ENCODE data around the gene ADAMTS4. TPM values are rescaled to one million over a fixed set of nuclear protein-coding genes. Genes with fewer than 3 reads are reported as not detected.

The ADAMTS4 gene
- total RNA-seq, 1 donor from 2014 or later: 0.22 TPM

DNA sequence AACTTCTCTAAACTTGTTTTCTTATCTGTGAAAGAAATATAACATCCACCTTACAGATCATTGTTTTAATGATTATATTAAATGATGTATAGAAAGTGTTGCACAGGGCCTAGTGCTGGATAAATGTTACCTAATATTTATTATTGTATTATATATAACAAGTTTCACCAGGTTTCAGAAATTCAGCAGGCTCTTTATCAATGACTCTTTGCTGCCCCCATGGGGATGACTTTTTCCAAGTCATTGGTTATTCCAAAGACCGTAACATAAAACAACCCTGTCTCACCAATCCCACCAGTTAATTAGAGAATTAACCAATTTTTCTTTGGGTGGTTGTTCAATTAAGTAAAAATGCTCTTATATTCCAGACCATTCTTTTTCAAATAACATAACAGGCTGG lies 59.1 kb downstream of the ADAMTS4 start:
- no peaks in the 10 kb centered on the region for H3K9me3 Mint-ChIP-seq (ENCODE audit: low read depth)
- H3K36me3 Mint-ChIP-seq (ENCODE audit: insufficient read depth): no peaks in the 10 kb centered on the region
- peaks cover 3% of the 10 kb centered on the region for H3K4me1 Mint-ChIP-seq (ENCODE audit: low read depth)
- H3K4me3 Mint-ChIP-seq (ENCODE audit: low read depth): no peak overlapping the region
- no peak for DNase-seq (ENCODE audit: low spot score, unreplicated experiment)
- TF ChIP-seq, protein P1, sequence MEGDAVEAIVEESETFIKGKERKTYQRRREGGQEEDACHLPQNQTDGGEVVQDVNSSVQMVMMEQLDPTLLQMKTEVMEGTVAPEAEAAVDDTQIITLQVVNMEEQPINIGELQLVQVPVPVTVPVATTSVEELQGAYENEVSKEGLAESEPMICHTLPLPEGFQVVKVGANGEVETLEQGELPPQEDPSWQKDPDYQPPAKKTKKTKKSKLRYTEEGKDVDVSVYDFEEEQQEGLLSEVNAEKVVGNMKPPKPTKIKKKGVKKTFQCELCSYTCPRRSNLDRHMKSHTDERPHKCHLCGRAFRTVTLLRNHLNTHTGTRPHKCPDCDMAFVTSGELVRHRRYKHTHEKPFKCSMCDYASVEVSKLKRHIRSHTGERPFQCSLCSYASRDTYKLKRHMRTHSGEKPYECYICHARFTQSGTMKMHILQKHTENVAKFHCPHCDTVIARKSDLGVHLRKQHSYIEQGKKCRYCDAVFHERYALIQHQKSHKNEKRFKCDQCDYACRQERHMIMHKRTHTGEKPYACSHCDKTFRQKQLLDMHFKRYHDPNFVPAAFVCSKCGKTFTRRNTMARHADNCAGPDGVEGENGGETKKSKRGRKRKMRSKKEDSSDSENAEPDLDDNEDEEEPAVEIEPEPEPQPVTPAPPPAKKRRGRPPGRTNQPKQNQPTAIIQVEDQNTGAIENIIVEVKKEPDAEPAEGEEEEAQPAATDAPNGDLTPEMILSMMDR (IDR thresholded peaks at IDR 0.05; ENCODE audit: unreplicated experiment): peak; percentile 65
- H3K27me3 Mint-ChIP-seq: no peaks in the 10 kb centered on the region
- no peak overlapping the region for H3K27ac Mint-ChIP-seq

DNA sequence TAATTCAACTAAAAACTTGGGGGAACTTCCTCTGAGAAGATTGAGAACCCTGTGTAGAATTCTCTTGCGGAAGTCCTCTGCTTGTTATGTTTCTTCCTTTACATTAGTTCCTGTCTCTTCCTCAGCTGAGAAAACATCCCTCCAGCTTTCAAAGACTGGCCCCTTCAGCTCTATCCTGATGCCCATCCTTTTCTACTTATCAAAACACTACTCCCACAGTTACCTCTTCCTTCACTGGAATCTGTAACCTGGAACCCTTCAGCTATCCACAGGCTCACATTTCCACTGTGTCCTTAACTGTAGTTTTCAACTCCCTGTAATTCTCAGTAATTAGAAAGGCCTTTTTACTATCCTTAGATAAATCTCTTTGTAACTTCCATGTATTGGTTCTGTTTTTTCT lies 60.4 kb downstream of the ADAMTS4 start:
- Mint-ChIP-seq H3K4me3 (ENCODE audit: low read depth) (no peak overlapping the region), H3K27me3 (no peaks in the 10 kb centered on the region), H3K9me3 (ENCODE audit: low read depth) (no peaks in the 10 kb centered on the region), H3K27ac (peak overlapping the region; percentile 43), H3K4me1 (ENCODE audit: low read depth) (peaks cover 3% of the 10 kb centered on the region), H3K36me3 (ENCODE audit: insufficient read depth) (no peaks in the 10 kb centered on the region)
- DNase-seq (ENCODE audit: low spot score, unreplicated experiment): no peak
- TF ChIP-seq, protein P1 (IDR thresholded peaks at IDR 0.05; ENCODE audit: unreplicated experiment): no peak

DNA sequence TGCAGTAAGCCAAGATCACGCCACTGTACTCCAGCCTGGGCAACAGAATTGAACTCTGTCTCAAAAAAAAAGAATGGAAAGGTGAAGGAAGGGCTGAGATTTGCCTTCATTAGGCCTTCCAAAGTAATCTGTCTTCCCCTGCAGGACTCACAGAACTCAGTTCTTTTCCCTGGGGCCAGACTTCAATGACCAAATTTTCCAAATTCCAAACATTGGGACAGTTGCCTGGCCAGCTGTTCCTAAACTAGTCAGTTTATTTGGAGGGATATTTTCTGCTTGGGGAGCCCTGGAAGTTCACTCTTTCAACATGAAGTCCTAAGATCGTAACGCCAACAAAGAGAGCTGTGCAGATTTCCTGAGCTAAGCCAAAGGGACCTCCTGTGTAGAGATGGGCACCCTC lies 61.0 kb downstream of the ADAMTS4 start:
- TF ChIP-seq, protein P1 (IDR thresholded peaks at IDR 0.05; ENCODE audit: unreplicated experiment): no peak
- Mint-ChIP-seq H3K27ac (no peak overlapping the region), H3K9me3 (ENCODE audit: low read depth) (no peaks in the 10 kb centered on the region), H3K36me3 (ENCODE audit: insufficient read depth) (no peaks in the 10 kb centered on the region), H3K27me3 (no peaks in the 10 kb centered on the region), H3K4me1 (ENCODE audit: low read depth) (peaks cover 3% of the 10 kb centered on the region), H3K4me3 (ENCODE audit: low read depth) (no peak overlapping the region)
- DNase-seq (ENCODE audit: low spot score, unreplicated experiment): no peak

Small RNA genes within 50 kb of the gene (microRNA-seq; reads per million reads assigned to microRNA genes)
- gene MIR5187 (ENCODE audit: borderline number of aligned reads, unreplicated experiment): 2.4 reads per million

Other genes starting within 250 kb of the ADAMTS4 start
- gene ITLN2, start 244.2 kb downstream of the ADAMTS4 start, total RNA-seq: 1.2 and 1.8 TPM in 2 replicates
- gene F11R, start 177.9 kb downstream of the ADAMTS4 start, total RNA-seq: 149 and 156 TPM in 2 replicates
- 52.0 and 54.7 TPM in 2 replicates for gene TSTD1, start 160.1 kb downstream of the ADAMTS4 start, total RNA-seq
- gene USF1, start 153.1 kb downstream of the ADAMTS4 start, total RNA-seq: 79.9 and 88.7 TPM in 2 replicates
- 0.20 TPM in 1 of 2 replicates, not detected in the other for gene ARHGAP30, start 129.2 kb downstream of the ADAMTS4 start, total RNA-seq
- 1.9 and 2.4 TPM in 2 replicates for gene NECTIN4, start 109.5 kb downstream of the ADAMTS4 start, total RNA-seq
- 14.7 and 16.7 TPM in 2 replicates for gene KLHDC9, start 100.7 kb downstream of the ADAMTS4 start, total RNA-seq
- gene PFDN2, start 81.0 kb downstream of the ADAMTS4 start, total RNA-seq: 54.8 and 57.9 TPM in 2 replicates
- gene NIT1, start 80.9 kb downstream of the ADAMTS4 start, total RNA-seq: 58.6 and 59.0 TPM in 2 replicates
- gene DEDD, start 66.4 kb downstream of the ADAMTS4 start, total RNA-seq: 46.9 and 49.3 TPM in 2 replicates
- gene UFC1, start 45.1 kb downstream of the ADAMTS4 start, total RNA-seq: 139 and 150 TPM in 2 replicates
- 48.8 and 51.1 TPM in 2 replicates for gene USP21, start 39.6 kb downstream of the ADAMTS4 start, total RNA-seq
- 50.9 and 56.5 TPM in 2 replicates for gene PPOX, start 32.6 kb downstream of the ADAMTS4 start, total RNA-seq
- 45.9 and 48.2 TPM in 2 replicates for gene B4GALT3, start 21.5 kb downstream of the ADAMTS4 start, total RNA-seq
- gene NDUFS2, start 3.3 kb upstream of the ADAMTS4 start, total RNA-seq: 98.2 and 103 TPM in 2 replicates
- 0.60 and 1.5 TPM in 2 replicates for gene FCER1G, start 16.2 kb upstream of the ADAMTS4 start, total RNA-seq
- 51.3 and 74.2 TPM in 2 replicates for gene APOA2, start 24.6 kb upstream of the ADAMTS4 start, total RNA-seq
- gene TOMM40L, start 27.0 kb upstream of the ADAMTS4 start, total RNA-seq: 15.2 and 16.3 TPM in 2 replicates
- not detected in 2 replicates for gene NR1I3, start 39.1 kb upstream of the ADAMTS4 start, total RNA-seq
- gene PCP4L1, start 59.7 kb upstream of the ADAMTS4 start, total RNA-seq: 0.86 and 1.1 TPM in 2 replicates
- gene MPZ, start 110.9 kb upstream of the ADAMTS4 start, total RNA-seq: 4.4 and 4.5 TPM in 2 replicates
- 167 and 190 TPM in 2 replicates for gene SDHC, start 115.3 kb upstream of the ADAMTS4 start, total RNA-seq
- gene CFAP126, start 168.8 kb upstream of the ADAMTS4 start, total RNA-seq: 0.65 and 1.4 TPM in 2 replicates